Thyroid gland (tissue), 4 donors: Measurements from ENCODE around the gene ARL2.

ENCODE experiments used
- CTCF ChIP-seq, 6 experiments: fragments of 200-600 bp in 3 of 6; fragments of 450-650 bp in 3 of 6; sonication (generic) in 3 of 6; IDR thresholded peaks; one replicate each; pipeline ENCODE4 v1.5.1; 2016 to 2019; ENCODE audit warnings: antibody characterized with exemption in 6 of 6, mild to moderate bottlenecking in 2 of 6, inconsistent platforms in 1 of 6, moderate library complexity in 1 of 6
- POLR2A ChIP-seq, 2 donors: fragments of 450-650 bp; IDR thresholded peaks; one replicate each; pipeline ENCODE4 v1.6.1; 2017; ENCODE audit warnings: antibody characterized with exemption in 2 of 2, mild to moderate bottlenecking in 2 of 2, moderate library complexity in 1 of 2

GRCh38 chr11:65065851-65066250, 51.9 kb downstream of the ARL2 start:
- no peak for TF ChIP-seq CTCF (IDR thresholded peaks at IDR 0.05)
- TF ChIP-seq POLR2A (IDR thresholded peaks at IDR 0.05) = no peak
